Stimulated activated CD8-positive, alpha-beta memory T cell treated with anti-CD3 and anti-CD28 coated beads, Interleukin-2, amount 100 ng/mL, for 48 hours (primary cell): ENCODE results near the gene AK9.

Experiments used
- DNase-seq, 2 donors: peaks; one replicate each; pipeline ENCODE4 v3.0.0-alpha.2; 2020; ENCODE audit warnings: low read depth in 2 of 2

The AK9 gene

DNA sequence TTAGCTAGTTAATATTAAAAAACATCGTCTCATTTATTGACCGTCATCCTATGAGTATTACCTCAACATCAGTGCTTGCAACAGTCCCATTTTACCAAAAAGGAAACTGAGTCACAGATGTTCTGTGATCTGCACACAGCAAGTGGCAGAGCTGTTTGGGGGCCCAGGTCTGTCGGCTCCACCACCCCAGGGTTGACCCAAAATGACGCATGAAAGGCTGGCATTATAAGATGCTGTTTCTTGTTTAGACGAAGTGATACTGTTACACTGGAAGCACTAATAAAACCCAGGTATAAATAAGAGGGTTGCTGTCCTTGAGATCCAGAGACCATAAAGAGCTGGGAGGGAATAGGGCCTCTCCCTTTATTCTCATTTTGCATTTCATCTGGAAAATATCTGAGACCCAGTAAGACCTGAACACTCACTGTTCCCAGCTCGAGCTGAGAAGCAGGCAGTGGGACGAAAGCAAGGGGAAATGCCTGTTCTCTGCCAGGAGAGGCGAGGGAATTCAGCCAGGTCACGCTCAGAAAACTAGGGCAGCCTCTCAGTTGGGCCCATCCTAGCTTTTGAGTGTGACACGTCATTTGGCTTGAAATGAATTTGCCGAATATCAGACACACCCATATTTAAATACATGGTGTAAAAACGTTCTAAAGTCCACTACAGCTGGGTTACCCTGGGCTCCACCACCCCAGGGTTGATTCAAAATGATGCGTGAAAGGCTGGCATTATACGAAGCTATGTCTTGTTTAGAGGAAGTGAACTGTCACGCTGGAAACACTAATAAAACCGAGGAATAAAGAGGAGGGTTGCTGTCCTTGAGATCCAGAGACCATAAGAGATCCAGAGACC is 234.1 kb downstream of the AK9 start:
- DNase-seq, result no peak

DNA sequence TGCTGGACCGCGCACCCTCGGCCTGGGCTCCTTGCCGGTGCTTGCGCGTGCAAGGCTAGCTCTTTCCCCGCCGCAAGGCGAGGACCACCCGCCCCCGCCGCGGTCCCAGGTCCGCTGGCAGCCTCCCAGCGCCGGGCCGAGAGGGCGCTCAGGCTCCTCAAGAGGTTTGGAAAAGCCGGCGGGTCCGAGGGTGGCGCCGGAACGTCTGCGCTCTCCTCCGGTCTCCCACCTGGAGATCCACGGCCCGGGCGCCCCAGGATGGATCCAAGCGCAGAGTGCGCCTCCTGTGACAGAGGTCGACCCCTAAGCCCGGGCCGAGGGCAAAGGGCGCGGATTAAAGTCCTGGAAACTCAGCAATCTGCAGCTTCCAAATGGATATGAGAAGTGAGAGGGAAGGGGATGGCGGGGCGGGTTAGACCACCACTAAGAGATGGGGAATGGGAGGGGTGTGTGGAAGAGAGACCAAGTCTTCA is 234.9 kb downstream of the AK9 start:
- no peak for DNase-seq

DNA sequence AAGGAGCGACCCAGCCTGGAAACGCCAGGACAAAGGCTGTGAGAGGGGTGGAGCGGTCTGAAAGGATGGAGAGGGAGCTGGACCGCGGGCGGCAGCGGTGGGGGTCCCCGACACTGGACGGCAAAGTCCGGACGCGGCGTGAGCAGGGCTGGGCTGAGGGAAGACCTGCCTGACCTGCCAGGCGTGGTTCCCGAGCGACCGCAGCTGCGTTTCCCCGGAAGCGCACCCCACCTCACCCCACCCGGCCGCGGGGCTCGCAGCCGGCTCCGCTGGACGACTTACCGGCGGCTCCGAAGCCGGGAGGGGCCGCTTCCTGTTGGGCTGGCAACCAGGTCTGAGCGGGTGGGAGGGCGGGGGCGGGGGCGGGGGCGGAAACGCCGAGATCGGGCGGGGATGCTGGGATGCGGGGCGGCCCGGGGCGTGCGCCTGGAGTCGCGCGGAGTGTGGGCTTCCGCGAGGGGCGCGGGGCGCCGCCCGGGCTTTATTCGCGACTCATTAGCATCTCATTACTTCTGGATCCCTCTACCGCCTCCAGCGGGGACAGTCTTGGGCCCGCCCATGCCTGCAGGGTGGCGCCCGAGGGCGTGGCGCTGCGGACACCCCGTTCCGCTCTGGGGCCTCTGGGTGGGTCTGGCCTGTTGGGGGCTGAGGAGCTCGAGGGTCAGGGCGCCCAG is 235.4 kb downstream of the AK9 start, which contains the start of gene MICAL1:
TSS of gene MICAL1 (minus strand) at position 336 of the 674 bp plus-strand sequence. CDS start 1,576 bp downstream, outside the sequence.
- DNase-seq, result peak; percentile 45 to 64

DNA sequence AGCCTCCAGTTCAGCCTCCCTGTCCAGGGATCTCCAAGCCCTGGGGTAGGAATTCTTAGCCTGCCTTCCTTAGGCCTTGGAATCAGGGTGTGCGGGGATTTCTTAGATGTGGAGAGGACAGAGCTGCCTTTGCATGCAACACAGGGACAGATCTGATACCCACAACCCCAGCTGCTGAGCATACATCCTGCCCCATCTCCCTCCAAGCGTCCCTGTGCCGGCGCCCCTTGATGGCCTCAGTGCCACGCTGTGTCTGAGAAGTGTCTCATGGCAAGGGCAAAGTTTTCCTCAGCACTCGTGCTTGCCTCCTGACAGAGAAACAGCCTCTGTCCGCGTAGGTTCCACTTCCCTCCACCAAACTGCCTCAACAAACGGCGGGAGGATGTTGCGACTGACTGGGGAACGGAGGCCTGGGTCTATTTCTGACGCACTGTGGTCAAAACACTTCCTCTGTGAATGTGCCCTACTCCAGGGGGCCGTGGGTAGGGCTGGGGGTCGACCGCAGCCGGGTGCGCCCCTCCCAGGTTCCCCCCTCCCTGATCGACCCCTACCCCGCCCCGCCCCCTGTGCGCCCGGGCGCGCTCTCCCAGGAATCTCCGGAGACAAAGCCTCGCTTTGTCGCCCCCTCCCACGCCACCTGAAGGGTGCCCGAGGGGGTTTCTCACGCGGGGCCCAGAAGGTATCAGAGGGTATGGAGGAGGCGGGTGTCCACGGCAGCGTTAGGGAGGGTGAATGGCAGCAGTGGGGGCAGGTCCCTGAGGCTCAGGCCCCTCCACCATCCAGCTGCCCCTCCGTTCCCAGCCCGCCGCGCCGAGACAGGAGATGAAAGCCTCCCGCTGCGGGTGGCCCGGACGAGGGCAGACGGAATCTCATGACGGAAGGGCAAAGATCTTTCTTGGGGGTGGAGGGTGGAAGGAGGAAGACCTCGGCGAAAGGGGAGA is 236.2 kb downstream of the AK9 start:
- peak; percentile 42 to 51 for DNase-seq

DNA sequence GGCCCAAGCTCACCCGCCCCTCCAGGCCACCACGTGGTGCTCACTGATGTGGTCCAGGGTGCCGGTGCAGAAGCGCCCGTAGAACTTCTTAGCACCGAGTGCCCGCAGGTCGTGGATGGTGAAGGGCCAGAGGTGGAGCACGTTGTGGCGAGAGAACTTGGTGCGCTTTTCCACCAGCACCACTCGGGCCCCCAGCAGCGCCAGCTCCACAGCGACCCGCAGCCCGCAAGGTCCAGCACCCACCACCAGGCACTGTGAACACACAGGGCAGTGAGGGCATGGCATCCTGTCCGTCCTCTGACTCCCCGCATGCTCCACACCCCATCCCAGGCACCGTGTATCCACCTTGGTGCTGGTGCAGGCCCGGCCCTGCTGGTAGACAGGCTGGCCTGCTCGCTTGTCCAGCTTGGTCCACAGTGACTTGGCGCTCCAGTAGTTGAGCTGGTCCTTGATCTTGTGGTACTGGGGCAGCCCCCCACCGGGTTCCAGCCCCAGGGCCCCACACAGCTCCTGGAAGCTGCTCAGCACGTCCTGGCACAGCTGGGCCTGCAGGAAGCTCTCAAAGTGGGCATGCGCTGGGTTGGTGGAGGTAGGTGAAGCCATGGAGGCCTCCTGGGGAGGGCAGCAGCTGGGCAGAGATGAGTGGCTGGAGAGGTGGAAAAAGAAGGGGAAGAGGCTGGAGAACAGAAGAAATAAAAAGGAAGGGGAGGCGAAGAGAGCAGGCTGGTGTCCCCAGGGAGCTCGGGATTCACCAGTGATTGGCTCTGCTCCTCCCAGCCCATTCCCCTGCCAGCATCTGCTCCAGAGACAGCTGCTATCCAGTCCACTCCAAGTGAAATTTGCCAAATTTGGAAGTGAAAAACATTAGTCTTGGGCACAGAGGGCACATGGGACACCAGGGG is 237.2 kb downstream of the AK9 start:
- DNase-seq, result no peak

DNA sequence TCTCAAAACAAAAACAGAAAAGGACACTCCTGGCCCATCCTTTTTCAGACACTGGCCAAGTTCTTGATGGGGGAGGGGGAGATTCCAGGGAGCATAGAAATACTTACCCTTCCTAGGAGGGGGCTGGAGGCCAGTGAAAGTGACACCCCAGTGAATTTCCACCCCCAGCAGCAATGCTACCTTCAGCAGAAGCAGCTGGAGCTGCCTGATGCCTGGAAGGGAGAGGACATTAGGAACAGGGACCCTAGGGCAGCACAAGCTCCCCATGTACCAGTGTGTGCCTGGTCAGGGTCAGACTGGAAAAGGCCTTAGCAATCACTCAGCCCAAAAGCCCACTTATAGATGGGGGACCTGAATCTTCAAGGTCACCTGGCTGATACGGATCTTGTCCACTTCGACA is 237.8 kb downstream of the AK9 start:
- DNase-seq, result no peak

DNA sequence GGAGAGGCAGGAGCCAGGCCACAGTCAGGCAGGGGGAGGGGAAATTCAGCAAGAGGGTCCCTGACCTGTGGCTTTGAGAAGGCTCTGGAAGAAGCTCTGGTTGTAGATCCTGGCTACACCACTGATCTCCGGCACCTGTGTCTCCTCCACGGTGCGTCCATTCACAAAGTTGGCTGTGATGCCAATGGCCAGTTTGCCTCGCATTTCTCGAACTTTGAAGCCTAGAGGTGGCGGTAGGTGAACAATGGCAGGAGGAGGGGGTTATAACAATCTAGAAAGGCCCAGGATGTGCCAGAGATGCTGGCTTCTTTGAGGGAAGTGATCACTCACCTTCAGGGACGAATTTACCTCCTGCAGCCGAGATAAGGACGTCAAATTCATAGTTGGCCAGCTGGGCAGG is 238.8 kb downstream of the AK9 start:
- DNase-seq, result no peak

DNA sequence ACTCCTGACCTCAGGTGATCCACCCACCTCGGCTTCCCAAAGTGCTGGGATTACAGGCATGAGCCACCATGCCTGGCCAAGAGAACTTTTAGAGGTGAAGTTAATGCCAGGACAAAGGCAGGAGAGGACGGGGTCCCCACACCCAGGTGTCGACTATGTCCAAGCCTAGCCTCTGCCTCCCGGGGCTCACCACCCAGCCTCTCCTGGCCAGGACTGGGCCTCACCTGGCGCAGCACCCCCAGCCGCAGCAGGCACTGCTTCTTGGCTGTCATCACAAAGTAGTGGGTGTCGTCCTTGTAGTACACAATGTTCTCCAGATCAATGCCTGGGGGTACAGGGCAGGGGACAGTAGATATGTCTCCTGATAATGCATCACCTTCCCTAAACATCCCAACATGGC is 239.6 kb downstream of the AK9 start:
- no peak for DNase-seq

DNA sequence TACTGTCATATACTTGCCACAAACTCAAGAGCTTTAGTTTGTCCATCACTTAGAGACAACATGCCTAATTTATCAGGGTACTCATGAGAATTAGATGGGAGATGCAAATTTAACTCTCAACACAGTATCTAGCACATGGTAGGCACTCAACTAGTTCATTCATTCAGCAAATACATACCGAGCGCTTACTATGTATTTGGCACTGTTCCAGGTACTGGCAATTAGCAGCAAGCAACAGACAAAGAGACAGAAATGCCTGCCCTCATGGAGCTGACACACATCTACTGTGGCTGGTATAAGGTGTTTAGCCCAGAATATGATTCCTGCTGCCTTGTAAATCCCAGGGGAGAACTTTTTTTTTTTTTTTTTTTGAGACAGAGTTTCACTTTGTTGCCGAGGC is 240.2 kb downstream of the AK9 start:
- no peak for DNase-seq

DNA sequence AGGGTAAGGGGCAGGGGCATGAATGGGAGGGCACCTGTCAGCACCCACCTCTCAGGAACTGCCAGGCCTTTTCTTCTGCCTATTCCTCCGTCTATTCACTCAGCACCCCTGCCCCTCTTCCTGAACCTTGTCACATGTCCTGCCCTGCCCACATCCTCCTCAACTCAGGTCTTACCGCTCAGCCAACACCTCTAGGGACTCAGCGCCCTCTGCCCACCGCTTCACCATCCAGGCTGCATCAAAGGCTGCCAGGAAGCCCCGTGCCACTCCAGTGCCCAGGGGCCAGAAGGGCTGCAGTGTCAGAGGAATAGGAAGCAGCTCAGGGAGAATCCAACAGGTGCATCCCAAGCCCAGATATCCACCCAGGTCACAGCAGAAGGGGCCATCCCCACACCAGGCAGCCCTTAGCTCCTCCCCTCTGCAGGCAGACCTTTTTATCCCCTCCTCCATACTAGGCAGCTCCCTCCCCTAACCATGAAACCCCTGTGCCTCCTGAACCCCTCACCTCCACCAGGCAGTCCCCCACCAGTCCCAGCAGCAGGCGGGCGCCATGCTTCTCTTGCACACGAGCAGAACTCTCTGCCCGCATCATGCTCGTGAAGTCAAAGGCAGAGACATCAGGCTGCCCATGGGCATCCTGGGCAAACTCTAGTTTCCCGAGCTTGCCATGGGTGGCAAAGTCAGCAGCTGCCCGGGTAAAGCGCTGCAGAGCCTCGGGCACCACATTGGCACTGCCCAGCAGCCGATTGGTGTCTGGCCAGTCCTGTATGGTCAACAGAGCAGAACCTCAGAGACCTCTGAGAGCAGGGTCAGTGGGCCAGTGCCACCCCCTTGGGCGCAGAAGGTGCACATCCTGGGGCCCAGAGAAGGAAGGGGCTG is 241.0 kb downstream of the AK9 start:
- no peak for DNase-seq

DNA sequence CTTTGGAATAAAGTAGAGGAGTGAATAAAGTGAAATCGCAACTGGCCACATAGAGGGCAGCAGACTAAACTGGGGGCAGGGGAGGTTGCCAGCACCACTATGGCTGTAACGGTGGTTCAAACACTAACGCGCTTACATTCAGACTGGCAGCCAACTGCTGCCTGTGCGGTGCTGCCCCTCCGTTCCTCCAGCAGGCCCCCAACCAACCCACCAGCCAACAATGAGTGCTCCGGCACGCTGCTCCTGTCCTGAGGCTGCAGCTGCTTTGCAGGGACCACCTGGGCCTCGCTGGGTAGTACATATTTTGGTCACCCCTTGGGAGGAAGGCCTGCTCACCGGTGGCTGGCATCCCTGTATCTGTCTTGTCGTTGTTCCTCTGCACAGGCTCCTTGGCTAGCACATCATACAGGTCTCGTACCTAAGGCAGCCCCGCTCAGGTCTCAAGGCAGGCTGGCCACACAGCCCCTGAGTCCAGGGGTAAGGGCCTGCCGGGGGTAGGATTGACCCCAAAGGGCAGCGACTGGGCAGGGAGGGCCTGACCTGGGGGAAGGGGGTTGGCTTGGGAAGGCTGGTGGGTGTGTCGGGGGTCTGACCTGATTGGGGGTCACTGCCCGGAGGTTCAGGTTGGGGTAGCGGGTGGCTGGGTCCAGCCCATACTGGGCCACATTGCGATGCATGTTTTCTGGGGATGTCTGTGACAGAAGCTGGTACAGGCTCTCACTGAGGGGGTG is 241.8 kb downstream of the AK9 start:
- DNase-seq, result no peak

DNA sequence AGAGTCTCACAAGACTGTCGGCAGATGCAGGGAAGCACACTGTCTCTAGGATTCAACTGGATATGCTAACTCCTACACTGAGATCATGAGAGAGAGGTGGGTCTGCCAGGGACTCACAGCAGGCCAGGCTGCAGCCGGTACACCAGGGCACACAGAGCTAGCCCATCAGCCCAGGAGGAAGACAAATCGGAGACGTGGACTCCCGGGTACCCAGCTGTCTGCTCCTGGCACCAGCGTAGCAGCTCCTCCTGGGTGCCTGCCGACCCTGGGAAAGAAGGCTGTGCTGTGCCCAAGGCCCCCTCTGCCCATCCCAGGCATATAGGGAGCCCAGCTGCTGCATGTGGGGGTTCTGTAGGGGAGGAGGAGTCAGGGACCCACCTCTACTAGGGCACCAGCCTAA is 242.4 kb downstream of the AK9 start:
- DNase-seq, result no peak

DNA sequence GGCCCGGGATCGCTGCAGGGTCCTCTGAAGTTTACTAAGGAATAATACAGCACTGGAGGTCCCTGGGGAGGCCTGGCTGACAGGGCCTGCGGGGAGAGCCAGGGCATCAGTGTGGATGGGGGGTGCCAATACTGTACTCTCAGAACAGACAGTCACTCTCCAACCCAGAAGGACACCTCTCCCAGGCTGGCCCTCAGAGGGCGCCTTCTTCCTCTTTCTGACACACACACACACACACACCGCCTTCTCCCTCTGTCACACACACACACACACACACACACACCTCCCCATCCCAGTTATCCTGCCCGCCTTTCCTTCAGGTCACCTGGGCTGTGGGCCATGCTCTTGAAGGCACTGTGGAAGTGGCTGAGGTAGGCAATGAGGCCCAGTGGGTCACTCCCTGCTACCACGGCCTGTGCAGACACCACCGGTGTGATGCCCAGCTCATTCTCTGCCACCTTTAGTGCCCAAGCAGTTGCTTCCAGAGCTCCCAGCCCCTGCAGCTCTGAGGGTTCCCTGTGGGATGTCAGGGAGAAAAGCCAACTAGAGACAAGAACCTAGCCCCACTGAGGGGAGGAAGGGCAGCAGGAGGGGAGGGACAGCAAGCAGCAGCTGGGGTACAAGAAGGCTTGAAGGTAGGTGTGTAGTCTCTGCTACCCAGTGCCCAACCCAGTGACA is 243.0 kb downstream of the AK9 start:
- no peak for DNase-seq

DNA sequence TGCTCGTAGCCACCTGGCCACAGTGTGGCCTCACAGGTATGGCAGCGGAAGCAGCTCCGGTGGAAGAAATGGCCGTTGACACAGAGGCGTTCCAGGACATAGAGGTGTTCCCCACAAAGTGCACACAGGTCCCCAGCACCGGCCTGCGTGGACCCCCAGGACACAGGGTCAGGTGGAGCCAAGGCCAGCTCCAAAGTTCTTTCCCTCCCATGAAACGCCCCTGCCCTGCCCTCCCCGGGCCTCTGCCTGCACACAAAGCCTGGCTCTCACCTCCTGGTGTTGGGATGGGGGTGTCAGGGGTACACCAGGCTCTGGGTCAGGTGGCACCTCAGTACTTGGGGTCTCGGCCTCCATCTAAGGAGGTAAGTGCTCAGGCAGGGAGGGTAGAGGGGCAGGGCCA is 243.9 kb downstream of the AK9 start:
- DNase-seq, result no peak

DNA sequence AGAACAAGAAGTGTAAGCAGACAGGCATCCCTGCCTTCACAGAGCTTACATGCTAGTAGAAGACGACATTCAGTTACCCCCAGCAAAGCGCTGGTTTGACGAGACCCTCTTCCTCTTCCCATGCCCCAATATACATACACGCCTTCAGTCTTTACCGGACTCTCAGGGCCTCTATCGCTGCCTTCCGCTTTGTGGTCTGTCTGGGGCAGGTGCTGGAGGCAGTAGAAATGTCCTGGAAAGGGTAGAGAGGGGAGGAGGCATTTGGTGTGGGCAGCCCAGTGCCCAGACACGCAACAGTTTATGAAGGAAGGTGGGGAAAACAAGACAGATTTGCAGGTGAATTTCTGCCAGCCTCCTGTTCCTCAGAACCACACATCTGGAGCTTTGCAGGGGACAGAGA is 244.5 kb downstream of the AK9 start:
- DNase-seq, result no peak

DNA sequence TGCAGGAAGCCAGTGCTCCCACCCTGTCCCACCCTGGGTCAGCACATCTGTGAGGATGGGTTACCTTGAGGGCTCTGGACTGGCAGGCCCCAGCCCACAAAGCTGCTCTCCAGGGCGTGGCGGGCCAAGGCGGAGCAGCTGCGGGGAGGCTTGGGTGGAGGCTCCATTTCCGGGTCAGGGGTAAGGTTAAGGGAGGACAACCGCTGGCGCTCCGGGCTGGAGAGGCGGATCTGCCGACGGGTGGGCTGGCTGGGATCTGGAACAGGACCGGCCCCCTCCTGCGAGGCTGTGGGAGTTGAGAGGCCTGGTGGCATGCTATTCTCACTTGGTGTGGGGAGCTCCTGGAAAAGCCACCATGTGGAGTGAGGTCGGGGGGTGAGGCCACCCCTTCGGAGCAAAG is 244.9 kb downstream of the AK9 start:
- DNase-seq, result no peak

DNA sequence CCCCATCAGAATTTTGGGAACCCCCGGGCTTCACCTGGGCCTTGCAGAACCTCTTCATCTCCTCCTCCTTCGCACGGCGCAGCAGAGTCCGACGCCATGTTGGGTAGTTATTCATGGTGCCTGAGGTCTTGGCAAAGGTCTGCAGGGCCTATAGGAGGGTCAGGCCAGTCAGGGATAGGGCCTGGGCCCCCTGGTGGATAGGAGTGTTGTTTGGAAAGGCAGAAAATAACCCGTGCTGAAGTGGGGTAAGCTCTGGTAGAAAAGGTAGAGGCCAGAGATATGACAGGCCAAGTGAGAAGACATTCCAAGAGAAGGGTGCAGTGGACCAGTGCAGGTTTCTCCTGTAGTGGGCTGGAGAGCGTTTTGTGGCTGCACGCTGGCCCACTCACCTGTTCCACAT is 245.6 kb downstream of the AK9 start:
- no peak for DNase-seq

DNA sequence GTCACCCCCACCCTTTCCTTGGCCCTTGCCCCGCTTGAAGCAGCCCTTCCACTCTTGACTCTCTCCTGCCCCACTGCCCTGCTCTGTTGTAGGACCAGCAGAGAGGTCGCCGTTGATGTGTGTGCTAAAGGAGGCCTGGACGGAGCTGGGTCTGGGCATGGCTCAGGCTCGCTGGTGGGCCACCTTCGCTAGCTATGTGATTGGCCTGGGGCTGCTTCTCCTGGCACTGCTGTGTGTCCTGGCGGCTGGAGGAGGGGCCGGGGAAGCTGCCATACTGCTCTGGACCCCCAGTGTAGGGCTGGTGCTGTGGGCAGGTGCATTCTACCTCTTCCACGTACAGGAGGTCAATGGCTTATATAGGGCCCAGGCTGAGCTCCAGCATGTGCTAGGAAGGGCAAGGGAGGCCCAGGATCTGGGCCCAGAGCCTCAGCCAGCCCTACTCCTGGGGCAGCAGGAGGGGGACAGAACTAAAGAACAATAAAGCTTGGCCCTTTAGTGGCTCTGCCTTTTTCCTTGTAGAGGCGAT is 247.5 kb downstream of the AK9 start:
- DNase-seq, result no peak
